Stimulated activated CD8-positive, alpha-beta memory T cell treated with anti-CD3 and anti-CD28 coated beads, Interleukin-15, amount 100 ng/mL, for 48 hours (primary cell): ENCODE data around the gene NT5C3B.
"Not testable (repeated sequence)": the region's sequence is repeated elsewhere in the genome, so short reads cannot be mapped to it uniquely, and the experiment has no call there.

Source experiments
- DNase-seq, 2 donors: peaks; one replicate each; pipeline ENCODE4 v3.0.0-alpha.2; 2020; ENCODE audit warnings: low read depth in 2 of 2

Gene NT5C3B

DNA sequence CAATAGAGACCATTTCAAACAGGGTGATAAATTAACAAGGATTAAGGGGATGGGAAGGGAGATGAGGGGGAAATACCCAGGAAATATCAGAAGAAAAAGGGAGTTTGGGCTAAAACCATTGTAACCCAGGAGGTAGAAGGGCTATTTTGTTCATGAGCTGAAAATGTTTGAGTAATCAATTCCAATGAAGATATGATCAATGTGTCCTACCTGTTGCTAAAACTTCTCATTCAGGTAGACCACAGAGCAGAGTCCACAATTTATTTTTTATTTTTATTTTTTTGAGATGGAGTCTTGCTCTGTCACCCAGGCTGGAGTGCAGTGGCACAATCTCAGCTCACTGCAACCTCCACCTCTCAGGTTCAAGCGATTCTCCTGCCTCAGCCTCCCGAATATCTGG is 3.4 kb upstream of the NT5C3B start:
- DNase-seq: not testable (repeated sequence)

DNA sequence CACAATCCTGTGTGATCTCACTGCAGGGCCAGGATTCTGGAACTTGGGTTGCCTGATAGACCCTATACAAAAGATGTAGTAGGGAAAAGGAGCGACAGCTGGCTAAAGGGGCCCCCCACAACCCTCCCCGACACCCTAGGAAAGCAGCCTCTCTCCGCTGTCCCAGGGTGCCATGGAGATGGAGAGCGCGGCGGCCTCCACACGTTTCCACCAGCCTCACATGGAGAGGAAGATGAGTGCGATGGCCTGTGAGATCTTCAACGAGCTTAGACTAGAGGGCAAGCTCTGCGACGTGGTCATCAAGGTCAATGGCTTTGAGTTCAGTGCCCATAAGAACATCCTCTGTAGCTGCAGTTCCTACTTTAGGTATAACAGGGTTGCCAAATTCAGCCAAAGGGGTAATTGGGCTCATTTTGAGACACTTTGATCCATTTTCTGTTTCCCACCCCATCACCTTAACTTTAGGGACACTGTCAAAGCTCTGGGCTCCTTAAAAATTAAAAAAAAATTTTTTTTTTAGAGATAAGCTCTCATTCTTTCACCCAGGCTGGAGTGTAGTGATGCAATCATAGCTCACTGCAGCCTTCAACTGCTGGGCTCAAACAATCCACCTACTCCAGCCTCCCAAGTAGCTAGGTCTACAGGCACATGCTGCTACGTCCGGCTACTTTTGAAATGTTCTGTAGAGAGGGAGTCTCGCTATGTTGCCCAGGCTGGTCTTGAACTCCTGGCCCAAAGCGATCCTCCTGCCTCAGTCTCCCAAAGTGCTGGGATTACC is 1.9 kb upstream of the NT5C3B start, which contains the start of gene KLHL10:
TSS of gene KLHL10 (plus strand) at position 65 of the 778 bp plus-strand sequence. CDS start at position 173, 108 bp downstream.
- DNase-seq: no peak

DNA sequence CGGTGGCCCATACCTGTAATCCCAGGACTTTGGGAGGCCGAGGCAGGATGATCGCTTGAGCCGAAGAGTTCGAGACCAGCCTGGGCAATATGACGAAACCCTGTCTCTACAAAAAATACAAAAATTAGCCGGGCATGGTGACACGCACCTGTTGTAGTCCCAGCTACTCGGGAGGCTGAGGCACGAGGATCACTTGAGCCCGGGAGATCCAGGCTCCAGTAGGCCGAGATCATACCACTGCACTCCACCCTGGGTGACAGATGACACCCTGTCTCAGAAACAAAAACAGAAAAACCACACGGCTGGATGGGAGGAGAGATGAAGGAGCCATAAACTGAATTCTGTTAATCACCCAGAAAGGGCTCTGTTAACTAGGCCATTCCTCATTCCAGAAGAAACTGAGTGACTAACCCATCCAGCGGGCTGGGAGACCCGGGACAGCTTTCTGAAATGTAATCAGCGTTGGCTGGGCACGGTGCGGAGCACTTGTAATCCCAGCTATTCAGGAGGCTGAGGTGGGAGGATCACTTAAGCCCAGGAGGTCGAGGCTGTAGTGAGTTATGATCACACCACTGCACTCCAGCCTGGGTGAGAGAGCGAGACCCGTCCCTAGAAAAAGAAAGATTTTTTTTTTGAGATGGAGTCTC is 641 bp upstream of the NT5C3B start:
- no peak for DNase-seq

DNA sequence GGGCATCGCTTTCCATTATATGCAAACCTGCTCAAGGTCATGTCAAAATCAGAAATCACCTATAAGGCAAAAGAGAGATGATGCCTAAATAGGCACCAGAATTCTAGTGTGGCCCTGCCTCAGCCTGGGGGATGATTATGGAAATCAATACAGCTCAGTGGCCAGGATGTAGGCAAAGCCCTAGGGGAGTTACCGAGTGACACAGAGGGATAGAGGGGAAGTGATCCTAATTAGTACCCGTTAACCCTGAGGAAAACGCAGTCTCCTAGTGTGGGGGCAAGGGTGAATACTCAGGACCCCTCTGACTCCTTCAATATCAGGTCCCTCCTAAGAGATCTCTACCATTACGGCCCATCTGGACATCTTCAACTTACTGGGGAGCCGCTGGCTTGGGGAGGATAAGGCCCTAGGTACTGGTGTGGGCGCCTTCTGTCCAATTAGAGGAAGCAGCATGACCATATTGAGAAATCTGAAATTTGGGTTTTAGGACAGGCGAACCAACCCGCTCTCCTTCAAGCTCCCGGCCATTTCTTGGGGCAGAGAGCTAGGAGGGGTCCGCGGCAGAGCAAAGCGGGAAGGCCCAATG is 725 bp downstream of the NT5C3B start:
- DNase-seq: no peak

DNA sequence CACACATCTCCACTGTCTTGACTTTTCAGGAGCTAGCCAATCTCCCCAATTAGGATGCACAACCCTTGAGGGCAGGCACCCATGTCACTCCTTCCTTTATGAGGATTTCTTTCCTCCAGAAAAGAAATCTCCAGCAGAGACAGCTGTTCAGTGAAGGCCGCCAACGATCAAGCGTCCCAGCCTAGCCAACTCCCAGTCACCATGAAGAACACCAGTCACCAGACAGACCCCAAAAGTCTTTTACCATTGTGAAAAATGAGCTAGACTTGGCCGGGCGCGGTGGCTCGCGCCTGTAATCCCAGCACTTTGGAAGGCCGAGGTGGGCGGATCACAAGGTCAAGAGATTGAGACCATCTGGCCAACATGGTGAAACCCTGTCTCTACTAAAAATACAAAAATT is 6.1 kb downstream of the NT5C3B start:
- not testable (repeated sequence) for DNase-seq

DNA sequence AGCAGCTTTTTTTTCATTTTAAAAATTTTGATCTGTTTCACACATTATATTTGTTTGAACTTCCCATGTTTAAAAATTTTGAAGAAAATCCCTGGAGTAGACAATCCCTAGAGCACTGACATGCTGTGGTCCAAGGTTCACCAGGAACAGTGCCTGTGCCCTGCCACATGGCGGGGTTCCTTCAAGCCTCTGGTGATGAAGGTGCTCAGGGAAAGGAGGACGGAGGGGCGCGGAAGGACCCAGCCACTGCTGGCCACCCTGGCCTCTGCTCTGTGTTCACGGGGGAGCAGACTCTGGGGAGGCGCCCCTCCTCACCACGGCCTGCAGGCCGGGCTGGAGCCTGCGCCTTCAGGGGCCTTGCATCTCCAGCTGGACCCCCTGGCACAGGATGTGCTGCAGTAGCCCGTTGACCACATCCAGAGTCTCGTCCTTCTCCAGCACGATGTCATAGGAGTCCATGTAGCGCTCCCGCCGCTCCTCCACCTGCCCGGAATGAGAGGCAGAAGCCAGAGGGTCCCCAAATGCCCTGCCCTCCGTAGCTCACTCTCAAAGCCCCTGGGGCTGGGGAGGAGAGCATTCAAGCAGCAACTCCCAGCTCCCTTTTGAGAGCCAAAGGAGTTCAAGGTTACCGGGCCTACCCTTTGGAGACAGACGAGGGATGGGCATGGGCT is 10.7 kb downstream of the NT5C3B start:
- no peak for DNase-seq

DNA sequence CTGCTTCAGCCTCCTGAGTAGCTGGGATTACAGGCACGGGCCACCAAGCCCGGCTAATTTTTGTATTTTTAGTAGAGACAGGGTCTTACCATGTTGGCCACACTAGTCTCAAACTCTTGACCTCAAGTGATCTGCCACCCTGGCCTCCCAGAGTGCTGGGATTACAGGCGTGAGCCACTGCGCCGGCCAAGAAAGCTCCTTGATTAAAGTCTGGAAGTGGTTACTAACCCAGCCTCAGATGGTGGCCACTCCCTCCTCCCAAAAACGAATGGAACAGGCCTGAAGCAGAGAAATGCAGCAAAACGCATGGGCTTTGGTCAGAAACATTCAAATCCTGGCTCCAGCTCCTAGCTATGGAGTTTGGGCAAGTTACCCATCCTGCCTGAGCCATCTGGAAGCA is 11.9 kb downstream of the NT5C3B start:
- DNase-seq: no peak

DNA sequence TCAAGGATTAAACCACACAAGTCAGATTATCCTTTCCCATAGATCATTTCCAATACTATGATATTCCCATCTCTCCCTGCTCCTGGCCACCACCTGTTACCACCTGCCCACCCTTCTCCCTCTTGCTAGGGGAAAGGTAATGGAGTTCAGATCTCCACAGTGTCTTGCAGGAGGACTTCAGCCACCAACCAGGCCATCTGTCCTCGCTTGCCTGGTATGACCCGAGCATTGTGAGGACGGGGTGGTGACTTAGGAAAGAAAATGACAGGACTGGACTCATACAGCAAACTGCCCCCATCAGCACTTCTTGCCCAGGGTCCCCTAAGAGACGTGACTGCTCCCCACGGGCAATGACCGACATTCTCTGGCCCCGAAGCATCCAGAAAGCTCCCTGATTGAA is 12.5 kb downstream of the NT5C3B start:
- DNase-seq: no peak

DNA sequence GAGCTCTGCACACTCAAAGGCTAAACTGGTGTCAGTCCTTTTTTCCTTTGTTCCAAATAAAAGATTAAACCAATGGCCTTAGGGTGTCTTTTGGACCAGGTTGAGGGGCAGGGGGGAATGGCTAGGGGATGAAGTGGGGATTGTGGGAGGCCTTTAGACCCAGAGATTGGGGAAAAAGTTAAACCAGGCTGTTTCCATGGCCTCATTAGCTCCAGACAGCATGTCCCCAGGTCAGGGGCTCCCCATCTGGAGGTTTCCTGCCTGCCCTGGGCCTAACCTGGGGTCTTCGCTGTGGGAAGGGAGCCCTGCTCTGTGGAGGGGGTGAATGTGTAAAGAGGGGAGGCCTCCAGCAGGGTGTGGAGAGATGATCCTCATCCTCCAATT is 12.9 kb downstream of the NT5C3B start:
- no peak for DNase-seq

DNA sequence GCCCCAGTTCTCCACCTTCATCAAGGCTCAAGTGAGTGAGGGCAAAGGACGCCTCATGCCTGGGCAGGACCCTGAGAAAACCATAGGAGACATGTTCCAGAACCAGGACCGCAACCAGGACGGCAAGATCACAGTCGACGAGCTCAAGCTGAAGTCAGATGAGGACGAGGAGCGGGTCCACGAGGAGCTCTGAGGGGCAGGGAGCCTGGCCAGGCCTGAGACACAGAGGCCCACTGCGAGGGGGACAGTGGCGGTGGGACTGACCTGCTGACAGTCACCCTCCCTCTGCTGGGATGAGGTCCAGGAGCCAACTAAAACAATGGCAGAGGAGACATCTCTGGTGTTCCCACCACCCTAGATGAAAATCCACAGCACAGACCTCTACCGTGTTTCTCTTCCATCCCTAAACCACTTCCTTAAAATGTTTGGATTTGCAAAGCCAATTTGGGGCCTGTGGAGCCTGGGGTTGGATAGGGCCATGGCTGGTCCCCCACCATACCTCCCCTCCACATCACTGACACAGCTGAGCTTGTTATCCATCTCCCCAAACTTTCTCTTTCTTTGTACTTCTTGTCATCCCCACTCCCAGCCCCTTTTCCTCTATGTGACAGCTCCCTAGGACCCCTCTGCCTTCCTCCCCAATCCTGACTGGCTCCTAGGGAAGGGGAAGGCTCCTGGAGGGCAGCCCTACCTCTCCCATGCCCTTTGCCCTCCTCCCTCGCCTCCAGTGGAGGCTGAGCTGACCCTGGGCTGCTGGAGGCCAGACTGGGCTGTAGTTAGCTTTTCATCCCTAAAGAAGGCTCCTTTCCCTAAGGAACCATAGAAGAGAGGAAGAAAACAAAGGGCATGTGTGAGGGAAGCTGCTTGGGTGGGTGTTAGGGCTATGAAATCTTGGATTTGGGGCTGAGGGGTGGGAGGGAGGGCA is 13.6 kb downstream of the NT5C3B start:
- no peak for DNase-seq

DNA sequence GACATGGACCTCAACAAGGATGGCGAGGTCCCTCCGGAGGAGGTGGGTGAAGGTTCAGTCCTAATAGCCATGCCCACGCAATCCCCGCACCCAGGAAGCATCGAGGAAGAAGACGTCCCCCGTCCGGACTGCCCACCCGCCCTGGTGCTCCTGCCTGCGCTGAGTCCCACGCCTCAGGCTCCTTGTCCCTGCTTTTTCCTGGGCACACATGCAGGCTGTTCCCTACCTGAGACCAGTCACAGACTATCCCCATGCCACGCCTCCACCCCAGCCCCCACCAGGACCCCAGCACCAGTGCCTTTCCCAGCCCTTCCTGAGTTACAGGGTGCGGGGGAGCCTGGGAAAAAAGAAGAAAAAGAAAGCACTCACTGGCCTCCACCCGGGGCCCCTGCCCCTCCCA is 14.3 kb downstream of the NT5C3B start:
- no peak for DNase-seq

DNA sequence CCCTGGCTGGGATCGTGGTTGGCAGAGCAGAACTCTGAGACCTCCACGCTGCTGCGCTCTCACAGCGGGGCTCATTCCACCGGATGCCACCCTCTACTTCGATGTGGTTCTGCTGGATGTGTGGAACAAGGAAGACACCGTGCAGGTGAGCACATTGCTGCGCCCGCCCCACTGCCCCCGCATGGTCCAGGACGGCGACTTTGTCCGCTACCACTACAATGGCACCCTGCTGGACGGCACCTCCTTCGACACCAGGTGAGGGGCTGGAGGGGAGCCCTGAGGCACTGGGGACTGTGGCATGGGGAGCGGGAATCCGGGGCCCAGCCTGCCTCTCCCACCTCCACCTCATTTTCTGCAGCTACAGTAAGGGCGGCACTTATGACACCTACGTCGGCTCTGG is 18.0 kb downstream of the NT5C3B start:
- DNase-seq: no peak

DNA sequence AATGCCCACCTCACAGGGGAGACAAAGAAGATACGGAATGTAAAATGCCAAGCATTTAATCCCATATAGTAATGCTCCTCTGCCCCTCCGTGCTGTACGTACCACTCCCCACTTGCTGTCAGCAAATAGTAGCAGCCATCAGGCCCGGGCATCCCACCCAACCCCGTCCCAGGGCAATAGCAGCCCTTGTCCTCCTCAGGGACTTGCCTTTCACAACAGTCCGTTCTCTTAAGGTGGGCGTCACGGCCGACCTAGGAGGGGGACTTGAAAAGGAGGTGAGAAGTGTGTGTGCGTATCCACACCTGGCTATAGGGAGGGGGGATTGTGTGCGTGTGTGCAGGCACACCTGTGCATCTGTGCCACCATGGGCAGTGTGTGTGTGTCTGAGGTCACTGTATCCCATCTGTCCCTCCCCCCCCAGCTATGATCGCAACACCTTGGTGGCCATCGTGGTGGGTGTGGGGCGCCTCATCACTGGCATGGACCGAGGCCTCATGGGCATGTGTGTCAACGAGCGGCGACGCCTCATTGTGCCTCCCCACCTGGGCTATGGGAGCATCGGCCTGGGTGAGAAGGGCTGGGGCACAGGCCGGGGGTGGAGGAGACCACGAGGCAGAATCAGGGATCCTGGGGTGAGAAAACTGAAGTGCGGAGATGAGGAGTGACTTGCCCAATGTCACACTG is 19.3 kb downstream of the NT5C3B start:
- DNase-seq: no peak

DNA sequence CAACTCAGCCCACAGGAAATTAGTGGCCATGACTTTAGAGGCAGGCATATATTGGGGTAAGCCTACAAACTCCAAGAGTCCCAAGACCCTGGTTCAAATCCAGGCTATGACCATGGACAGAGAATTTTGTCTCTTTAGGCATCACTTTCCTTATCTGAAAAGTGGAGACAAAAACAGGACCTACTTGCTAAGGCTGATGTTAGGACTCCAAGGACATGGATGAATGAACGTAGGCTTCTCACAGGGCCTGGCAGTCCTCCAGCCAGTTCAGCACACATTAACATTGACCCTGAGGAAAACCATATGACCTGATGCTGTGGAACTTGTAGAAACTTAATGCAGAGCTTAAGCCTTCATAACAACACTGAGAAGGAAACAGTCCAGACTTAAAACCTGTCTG is 21.8 kb downstream of the NT5C3B start:
- no peak for DNase-seq

DNA sequence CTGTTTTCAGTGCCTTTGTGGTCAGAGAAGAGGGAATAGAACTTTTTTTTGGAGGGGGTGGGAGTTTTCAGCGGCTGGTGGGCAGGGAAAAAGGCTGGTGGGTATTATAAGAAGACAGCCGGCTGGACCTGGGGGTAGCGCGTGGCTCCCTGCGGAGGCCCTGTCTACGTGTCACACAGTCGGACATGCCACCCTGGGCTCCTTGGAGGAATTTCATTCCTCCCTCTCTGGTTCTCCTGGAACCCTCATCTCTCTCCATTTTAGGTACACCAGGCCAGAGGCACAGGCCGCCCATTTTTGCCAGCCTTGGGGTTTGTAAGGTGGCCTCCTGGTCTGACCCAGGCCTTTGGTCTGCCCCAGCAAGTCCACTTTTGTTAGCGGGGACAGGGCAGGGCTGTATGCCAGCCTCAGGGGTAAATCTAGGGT is 22.3 kb downstream of the NT5C3B start:
- DNase-seq: no peak

DNA sequence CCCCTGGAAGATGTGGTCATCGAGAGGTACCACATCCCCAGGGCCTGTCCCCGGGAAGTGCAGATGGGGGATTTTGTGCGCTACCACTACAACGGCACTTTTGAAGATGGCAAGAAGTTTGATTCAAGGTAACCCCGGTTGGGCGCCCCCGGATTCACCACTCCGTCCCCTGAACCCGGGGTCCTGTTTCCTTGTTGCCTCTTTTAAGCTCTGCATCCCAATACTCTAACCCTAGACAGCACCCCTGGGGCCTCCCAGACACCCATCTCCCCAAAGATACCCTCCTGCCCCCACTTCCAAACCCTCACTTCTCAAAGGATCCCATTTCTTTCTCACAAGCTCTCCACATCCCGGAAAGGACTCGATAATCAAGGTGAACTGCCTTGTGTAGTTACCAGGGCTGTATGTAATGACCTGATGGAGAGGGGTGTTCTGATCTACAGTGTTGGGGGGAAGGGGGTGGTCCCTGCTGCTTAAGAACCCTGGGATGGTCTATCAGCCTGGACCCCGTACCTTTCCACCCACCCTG is 22.8 kb downstream of the NT5C3B start:
- DNase-seq: no peak

DNA sequence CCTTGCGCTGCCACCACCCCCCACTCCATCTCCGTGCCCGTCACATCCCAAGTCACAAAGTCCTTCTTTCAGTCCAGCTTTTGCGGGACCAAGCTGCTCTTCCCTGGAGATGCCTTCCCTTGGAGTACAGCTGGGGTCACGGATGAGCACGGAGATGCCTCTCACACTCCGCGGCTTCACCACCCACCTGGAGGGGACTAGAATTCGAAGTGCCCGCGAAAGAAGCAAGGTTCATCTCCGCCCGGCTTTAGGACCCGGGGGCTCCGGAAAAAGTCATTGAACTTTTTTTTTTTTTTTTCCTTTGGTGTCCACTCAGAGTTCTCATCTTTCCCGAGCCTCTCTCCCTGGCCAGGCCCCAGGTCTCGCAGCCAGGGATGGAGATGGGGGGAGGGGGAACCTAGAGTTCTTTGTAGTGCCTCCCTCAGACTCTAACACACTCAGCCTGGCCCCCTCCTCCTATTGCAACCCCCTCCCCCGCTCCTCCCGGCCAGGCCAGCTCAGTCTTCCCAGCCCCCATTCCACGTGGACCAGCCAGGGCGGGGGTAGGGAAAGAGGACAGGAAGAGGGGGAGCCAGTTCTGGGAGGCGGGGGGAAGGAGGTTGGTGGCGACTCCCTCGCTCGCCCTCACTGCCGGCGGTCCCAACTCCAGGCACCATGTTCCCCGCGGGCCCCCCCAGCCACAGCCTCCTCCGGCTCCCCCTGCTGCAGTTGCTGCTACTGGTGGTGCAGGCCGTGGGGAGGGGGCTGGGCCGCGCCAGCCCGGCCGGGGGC is 23.5 kb downstream of the NT5C3B start, which contains the start of gene FKBP10:
TSS of gene FKBP10 (plus strand) at position 624 of the 771 bp plus-strand sequence. CDS start at position 655, 31 bp downstream.
- DNase-seq: no peak

DNA sequence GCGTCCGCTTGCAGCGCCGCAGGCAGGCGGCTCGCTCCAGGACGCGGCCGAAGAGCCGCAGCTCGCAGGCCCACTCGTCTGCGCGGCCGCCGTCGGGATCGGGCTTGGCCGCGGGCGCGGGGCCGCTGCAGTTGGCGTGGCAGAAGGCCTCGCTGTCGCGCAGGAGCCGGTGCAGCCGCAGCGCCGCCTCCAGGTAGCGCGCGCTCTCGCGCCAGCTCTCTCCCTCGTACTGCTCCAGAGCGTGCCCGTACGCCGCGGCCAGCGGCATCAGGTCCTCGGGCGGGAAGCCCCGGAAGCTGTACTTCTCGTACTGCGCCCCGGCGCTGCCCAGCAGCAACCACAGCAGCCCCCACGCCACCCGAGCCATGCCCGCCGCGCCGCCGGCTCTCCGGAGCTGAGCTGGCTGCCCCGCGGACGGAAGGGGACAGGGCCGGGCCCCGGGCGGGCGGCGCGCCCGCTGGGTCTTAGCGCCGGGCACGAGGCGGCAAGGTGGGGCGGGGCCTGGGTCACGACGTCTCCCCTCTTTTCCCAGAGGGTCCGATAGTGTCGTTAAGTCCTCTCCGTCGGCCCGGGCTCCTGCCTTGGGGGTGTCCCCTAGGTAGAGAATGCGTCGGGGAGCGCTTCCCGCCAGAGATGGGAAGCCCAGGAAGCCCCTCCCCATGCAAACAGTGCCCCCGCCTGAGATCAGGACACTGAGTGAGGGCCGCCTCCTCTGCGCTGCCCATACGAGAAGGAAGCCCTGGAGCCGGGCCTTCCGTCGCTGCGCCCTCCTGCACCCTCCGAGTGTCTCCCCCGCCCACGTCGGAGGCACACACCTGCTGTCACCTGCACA is 24.3 kb downstream of the NT5C3B start, which contains the start of gene P3H4:
TSS of gene P3H4 (minus strand) at position 401 of the 832 bp plus-strand sequence. CDS start at position 367, 34 bp downstream.
- peak; percentile 49 to 57 for DNase-seq
